ENCODE measurements around the gene PITX1. TPM values are rescaled to one million over a fixed set of nuclear protein-coding genes. Genes with fewer than 3 reads are reported as not detected.

The PITX1 gene
- total and polyA plus RNA-seq, 2 of the 13 experiments (the other 11 are each of a cell fraction or from before 2014, with no cell fraction given): 11.7 to 20.2 TPM

GRCh38 chr5:135050244-135050767, 16.3 kb upstream of the PITX1 start:
- Histone ChIP-seq H3K9me3 (ENCODE audit: low read length) (no peaks in the 10 kb centered on the region), H3K4me3 (replicated peaks in 1 of 3; ENCODE audit: insufficient read depth in 1 of 3, low read depth in 2 of 3, low read length in 3 of 3) (no peak overlapping the region), H3K9ac (ENCODE audit: insufficient read depth, low read depth, low read length) (no peak overlapping the region), H3K4me2 (ENCODE audit: low read depth, low read length) (no peak overlapping the region), H3K79me2 (ENCODE audit: insufficient read depth, low read length) (no peaks in the 10 kb centered on the region), H3K4me1 (ENCODE audit: insufficient read depth, low read length) (peaks cover 25% of the 10 kb centered on the region), H4K20me1 (ENCODE audit: insufficient read depth, low read length) (no peaks in the 10 kb centered on the region), H3K36me3 (replicated peaks in 1 of 2; ENCODE audit: control insufficient read depth in 1 of 2, insufficient read depth in 2 of 2, low read length in 2 of 2) (no peaks in the 10 kb centered on the region), H2AFZ (ENCODE audit: low read length) (no peak overlapping the region), H3K27me3 (ENCODE audit: control insufficient read depth in 1 of 2, insufficient read depth in 2 of 2, low read length in 2 of 2) (no peaks in the 10 kb centered on the region), H3K27ac (ENCODE audit: extremely low read length, insufficient read depth, low read length) (no peak overlapping the region)
- FAIRE-seq: no peak
- BruUV-seq (replicated peaks): no TSS peak
- ChIA-PET POLR2A (no interaction called here), CTCF (ENCODE audit: low intra/inter-chr PET ratio, low total read pairs) (no interaction called here)
- 97% methylated on average over 34 of the region's 45 CpGs for WGBS (ENCODE audit: low lambda C conversion rate)
- no peak for ATAC-seq
- TF ChIP-seq NR2F2 (IDR thresholded peaks at IDR 0.05; ENCODE audit: borderline replicate concordance, low read depth): no peak
- no peak for TF ChIP-seq CERS6 (CRISPR knock-in tag; IDR thresholded peaks at IDR 0.05)
- TF ChIP-seq ZFP41 (CRISPR knock-in tag; IDR thresholded peaks at IDR 0.05; ENCODE audit: borderline replicate concordance): no peak
- no peak for TF ChIP-seq ZNF232 (CRISPR knock-in tag; IDR thresholded peaks at IDR 0.05; ENCODE audit: borderline replicate concordance)
- no peak for TF ChIP-seq PHF20 (CRISPR knock-in tag; IDR thresholded peaks at IDR 0.05)
- no peak for TF ChIP-seq FOXC1 (CRISPR knock-in tag; IDR thresholded peaks at IDR 0.05; ENCODE audit: borderline replicate concordance)
- no peak for TF ChIP-seq PRMT3 (CRISPR knock-in tag; IDR thresholded peaks at IDR 0.05; ENCODE audit: borderline replicate concordance, low read depth)
- no peak for TF ChIP-seq HDAC1 (CRISPR knock-in tag; IDR thresholded peaks at IDR 0.05)
- no peak for TF ChIP-seq SP1 (IDR thresholded peaks at IDR 0.05)
- no peak for TF ChIP-seq SP1 (CRISPR knock-in tag; IDR thresholded peaks at IDR 0.05)
- no peak for TF ChIP-seq ZSCAN31 (CRISPR knock-in tag; IDR thresholded peaks at IDR 0.05; ENCODE audit: low read depth)
- TF ChIP-seq SCMH1 (CRISPR knock-in tag; IDR thresholded peaks at IDR 0.05; ENCODE audit: borderline replicate concordance): no peak
- TF ChIP-seq MYNN (CRISPR knock-in tag; IDR thresholded peaks at IDR 0.05; ENCODE audit: low read depth): no peak
- TF ChIP-seq, protein P1, sequence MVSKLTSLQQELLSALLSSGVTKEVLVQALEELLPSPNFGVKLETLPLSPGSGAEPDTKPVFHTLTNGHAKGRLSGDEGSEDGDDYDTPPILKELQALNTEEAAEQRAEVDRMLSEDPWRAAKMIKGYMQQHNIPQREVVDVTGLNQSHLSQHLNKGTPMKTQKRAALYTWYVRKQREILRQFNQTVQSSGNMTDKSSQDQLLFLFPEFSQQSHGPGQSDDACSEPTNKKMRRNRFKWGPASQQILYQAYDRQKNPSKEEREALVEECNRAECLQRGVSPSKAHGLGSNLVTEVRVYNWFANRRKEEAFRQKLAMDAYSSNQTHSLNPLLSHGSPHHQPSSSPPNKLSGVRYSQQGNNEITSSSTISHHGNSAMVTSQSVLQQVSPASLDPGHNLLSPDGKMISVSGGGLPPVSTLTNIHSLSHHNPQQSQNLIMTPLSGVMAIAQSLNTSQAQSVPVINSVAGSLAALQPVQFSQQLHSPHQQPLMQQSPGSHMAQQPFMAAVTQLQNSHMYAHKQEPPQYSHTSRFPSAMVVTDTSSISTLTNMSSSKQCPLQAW (CRISPR knock-in tag; IDR thresholded peaks at IDR 0.05): no peak
- TF ChIP-seq ZNF317 (CRISPR knock-in tag; IDR thresholded peaks at IDR 0.05): no peak
- no peak for TF ChIP-seq ZNF781 (CRISPR knock-in tag; IDR thresholded peaks at IDR 0.05; ENCODE audit: borderline replicate concordance, not compliant biosample characterization)
- TF ChIP-seq ZNF614 (CRISPR knock-in tag; IDR thresholded peaks at IDR 0.05; ENCODE audit: borderline replicate concordance): no peak
- in situ Hi-C loops (cut with HindIII; ENCODE audit: extremely low pct_ligation_motif_present, low pct_unique_long_range_greater_than_20kb): no loop called here
- intact Hi-C loops (cut with micrococcal nuclease; ENCODE audit: unreplicated experiment): no loop called here
- no peak for DNase-seq (ENCODE audit: low spot score)
